HG03558 (cell line): Measurements from ENCODE around the gene HPGDS.
"Not testable (repeated sequence)": the region's sequence is repeated elsewhere in the genome, so short reads cannot be mapped to it uniquely, and the experiment has no call there.

Experiments
- ATAC-seq: cut with Tn5 transposase; IDR thresholded peaks from one replicate; pipeline ENCODE4 v1.9.1; 2021; ENCODE audit warnings: moderate number of reproducible peaks; ENCODE audit not compliant: unreplicated experiment; ENCODE audit errors: extremely low read depth

HPGDS gene

GRCh38 chr4:94342694-94343093 lies at the start of gene HPGDS:
Gene HPGDS, minus strand, starts transcription at chr4:94342836. Its CDS starts 8,207 bp downstream, at chr4:94334629.
- no peak for ATAC-seq

DNA sequence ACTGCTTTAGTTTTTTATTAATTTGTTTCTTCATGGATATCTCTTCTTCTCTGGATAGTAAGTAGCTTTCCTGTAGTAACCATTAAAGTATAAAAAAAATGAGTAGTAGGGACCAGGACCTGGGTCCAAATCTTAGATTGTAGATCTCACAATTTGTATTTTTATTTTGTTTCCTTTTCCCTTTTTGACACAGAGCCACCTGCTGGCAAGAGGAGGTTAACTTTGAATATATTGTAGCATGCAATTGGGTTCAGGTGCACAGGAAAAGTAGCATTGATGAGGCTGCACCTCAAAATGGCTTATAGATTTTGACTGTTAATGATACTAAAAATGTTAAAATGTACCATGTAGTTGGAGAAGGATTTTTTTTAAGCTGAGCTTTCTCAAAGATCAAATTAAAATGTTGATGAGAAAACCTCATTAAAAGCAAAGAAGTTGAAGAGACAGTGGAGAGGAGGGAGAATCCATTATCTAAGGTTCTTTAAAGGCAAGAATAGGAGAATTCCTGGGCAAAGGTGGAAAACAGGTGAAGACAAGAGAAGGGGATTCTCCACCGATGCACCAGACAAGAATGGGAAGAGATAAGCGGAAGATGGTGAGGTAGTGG lies 48.3 kb upstream of the HPGDS start:
- no peak for ATAC-seq

DNA sequence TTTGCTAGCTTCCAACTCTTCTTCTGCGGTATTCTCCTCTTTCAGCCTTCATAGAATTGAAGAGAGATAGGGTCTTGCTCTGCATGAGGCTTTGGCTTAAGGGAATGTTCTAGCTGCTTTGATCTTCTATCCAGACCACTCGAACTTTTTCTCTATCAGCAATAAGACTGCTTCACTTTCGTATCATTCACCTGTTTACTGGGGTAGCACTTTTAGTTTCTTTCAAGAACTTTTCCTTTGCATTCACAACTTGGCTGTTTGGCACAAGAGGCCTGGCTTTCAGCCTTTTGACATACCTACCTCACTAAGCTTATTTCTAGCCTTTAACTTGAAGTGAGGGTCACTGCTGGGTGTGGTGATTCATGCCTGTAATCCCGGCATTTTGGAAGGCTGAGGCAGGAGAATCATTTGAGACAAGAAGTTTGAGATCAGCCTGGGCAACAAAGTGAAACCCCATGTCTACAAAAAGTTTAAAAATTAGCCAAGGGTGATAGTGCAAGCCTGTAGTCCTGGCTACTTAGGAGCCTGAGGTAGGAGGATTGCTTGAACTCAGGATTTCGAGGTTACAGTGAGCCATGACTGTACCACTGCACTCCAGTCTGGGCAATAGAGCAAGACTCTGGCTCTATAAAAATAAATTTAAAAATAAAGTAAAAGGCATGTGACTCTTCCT lies 47.1 kb upstream of the HPGDS start:
- ATAC-seq = no peak

DNA sequence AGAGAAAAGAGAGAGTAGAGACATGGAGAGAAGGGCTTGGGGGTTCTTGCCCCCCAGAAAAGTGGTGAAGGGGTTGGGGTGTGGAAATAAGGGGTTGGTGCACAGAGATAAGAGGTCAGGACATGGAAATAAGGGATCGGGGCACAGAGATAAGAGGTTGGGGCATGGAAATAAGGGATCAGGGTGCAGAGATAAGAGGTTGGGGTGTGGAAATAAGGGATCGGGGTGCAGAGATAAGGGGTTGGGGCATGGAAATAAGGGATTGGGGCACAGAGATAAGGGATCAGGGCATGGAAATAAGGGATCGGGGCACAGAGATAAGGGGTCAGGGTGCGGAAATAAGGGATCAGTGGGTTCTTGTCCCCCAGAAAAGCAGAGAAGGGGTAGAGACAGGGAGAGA lies 45.3 kb upstream of the HPGDS start:
- ATAC-seq = not testable (repeated sequence)

DNA sequence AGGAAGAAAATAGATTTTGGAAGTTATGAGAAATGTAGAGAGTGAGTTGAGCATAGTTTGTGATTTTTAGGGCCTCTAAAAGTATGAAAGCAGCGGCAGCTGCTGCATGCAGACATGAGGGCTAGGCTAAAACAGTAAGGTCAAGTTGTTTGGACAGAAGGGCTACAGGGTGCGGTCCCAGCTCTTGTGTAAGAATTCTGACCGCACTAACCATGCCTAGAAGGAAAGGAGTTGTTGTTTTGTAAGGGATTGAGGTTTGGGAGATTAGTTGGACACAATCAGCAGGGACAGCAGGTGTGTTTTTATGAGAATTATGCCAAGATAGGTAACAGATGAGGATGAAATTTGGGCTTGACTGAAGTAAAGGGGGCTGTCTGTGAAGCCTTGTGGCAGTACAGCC lies 42.8 kb upstream of the HPGDS start:
- ATAC-seq = not testable (repeated sequence)

DNA sequence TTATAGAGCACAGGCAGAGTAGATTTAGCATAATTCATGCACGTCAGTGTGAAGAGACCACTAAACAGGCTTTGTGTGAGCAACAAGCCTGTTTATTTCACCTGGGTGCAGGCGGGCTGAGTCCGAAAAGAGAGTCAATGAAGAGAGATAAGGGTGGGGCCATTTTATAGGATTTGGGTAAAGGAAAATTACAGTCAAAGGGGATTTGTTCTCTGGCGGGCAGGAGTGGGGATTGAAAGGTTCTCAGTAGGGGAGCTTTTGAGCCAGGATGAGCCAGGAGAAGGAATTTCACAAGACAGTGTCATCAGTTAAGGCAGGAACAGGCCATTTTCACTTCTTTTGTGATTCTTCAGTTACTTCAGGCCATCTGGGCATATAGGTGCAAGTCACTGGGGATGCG lies 40.3 kb upstream of the HPGDS start:
- ATAC-seq = not testable (repeated sequence)

- no peak for ATAC-seq
Measured at GRCh38 chr4:94378047-94378446, 35.4 kb upstream of the HPGDS start.

GRCh38 chr4:94377294-94377693 lies 34.7 kb upstream of the HPGDS start:
- no peak for ATAC-seq

GRCh38 chr4:94375364-94375763 lies 32.7 kb upstream of the HPGDS start:
- ATAC-seq = no peak

DNA sequence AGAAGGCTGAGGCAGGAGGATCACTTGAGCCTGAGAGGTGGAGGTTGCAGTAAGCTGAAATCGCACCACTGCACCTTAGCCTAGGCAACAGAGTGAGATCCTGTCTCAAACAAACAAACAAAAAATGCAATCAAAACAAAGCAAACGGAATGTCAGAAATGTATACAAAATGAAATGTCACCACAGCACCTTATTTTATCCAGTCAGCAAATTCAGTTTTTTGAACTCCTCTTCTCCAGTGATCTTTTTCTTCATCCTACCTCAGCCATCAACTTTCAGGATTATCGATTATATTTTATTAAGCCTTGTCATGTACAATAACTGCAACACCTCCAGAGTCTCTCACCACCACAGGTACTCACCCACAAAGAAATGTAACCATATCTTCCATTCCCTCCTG lies 31.1 kb upstream of the HPGDS start:
- no peak for ATAC-seq

GRCh38 chr4:94372991-94373390 lies 30.4 kb upstream of the HPGDS start:
- ATAC-seq = no peak

DNA sequence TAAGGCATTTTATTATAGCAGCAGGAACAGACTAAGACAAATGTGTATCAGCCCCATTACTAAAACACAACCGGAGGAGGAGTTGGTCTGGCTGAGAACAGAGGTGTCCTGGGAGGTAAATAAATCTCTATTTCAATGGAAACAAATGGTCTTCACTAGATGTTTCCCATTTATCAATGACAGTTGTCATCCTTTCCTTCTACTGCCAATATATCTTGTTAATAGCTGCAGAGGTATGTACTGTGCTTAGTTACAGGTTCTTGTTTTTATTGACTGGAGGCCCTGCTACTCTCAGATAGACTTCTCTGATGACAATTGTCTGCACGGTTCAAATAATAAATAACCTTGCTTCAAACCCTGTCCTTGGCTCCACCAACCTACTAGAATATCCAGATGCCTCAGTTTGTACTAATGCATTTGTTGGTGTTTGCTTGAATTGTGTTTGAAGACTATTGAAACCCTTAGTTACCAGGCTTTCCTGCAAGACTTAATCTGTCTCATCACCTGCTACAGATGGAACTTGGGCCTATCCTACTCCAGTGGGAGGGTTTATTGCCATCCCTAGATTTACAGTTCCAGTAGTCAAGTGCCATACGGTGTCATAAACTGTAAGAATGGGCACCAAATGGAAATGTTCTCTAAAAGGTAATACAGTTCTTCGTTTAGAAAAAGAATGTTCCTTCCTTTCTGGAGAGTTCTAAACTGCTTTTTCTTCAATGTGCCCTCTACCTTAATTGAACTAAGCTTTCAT lies 29.8 kb upstream of the HPGDS start:
- no peak for ATAC-seq

DNA sequence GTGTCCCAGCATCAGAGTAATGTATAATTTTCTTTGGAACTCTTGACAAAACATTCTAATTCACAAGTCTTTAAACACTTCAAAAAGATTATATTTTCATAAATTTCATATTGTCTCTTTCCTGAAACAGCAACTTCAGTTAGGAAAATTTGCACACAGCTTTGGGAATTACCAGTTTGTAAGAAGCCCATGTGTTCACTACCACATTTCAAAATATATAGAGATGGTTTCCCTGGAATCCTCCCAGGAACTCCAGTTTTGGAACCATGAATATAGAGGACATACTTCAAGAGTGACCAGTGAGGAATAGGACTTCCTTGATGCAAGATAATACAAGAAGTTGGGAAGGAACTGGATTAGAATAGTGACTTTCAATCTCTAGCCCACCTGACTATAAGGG lies 28.7 kb upstream of the HPGDS start:
- ATAC-seq = no peak

DNA sequence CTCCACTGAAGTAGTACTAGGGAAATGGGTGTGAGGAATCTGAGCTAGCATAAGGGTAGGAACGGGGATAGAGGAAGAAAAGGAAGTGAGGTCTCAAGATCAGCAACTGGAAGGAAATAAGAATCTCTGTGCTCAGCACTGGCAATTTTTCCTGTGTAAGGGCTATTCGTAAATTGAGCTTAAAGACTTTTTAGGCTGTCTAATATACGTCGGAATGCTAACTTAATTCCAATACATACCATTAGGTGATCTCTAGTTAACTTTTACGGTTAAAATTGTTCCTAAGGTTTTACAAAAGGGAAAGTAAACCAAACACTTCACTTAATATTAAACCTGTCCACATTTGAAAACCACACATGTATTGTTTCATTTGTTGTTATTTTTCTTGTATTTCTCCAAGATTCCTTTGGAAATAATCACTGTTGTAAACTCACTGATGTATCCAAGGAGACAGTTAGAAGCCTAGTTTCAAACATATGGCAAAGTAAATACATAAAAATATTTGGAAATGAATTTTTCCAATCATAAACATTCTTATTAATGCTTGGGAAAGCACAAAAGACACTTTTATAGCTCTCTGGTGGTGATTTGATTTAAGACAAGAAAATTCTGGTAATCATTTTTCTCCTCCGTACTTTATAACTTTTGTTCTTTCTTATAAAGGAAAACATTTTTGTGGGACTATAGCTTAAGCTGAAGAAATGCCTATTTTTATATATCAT lies 28.1 kb upstream of the HPGDS start:
- ATAC-seq = no peak

GRCh38 chr4:94369046-94369445 lies 26.4 kb upstream of the HPGDS start:
- no peak for ATAC-seq

DNA sequence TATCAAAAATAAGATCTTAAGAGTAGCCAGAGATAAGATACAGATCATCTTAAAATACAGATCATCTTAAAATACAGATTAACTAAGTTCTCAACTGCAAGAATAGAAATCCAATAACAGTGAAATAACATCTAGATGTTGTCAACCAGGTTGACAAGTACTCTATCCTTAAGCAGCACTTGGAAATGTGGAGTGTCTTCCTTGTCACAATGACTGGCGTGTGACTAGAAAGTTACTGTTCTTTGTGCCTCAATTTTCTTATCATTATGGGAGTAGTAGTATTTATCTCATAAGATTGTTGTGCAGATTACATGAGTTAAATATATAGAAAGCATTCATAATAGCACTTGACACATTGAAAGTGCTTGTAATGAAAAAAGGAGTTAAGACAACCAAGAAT lies 25.8 kb upstream of the HPGDS start:
- ATAC-seq = no peak

DNA sequence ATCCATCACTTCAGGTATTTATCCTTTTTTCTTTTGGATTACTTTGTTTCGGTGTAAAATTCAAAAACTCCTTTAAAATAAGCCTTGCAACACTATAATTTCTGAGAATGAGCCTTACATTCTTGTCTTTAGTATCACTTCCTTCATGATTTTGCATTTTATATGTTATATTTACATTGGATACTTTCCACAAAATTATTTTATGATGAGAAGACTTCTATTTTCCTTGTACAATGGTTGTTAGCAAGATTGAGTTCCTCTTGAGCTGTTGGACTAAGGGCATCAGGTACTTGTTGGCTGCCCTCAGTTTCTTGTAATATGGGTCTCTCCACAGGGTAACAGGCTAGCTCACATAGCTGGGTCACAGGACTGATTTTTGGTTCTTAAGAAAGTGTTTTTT lies 22.7 kb upstream of the HPGDS start:
- no peak for ATAC-seq

DNA sequence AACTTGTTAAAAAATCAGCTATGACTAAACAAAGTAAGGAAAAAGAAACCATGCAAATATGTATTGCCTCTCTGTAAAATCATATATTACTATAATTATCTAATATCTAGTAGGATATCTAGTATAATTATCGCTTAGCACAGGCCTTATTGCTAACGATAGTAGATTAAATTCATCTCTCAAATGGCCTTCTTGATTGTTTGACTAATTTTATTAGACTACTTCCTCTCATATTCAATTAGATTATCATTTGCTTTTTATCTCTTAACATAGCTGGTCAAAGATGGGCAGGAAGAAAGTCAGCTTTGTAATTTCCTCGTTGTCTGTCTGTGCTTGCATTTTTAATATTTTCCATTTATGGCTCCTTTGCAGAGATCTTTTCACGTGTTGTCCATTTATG lies 21.9 kb upstream of the HPGDS start:
- no peak for ATAC-seq

- ATAC-seq = no peak
Measured at GRCh38 chr4:94363136-94363655, 20.6 kb upstream of the HPGDS start.

DNA sequence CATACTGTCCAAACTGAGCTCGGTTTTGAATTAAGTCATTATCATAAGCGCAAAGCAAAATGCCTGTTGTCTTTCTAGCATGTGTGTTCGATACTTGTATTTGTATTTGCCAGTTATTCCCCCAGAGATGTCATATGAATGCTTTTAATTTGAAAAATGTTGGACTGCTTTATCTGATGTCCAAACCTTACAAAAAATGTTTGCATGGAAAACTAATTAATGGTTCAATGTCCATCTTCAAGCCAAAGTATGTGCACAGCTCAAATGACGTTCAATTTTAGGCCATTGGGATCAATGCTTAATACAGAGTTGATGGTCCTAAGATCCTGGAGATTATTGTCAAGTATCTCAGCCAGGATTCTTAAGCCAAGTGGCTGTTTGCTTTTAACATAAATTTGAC lies 17.2 kb upstream of the HPGDS start:
- ATAC-seq = no peak

GRCh38 chr4:94359221-94359620 lies 16.6 kb upstream of the HPGDS start:
- ATAC-seq = no peak
